Measurements from ENCODE around the gene SEMA5A.

DNA sequence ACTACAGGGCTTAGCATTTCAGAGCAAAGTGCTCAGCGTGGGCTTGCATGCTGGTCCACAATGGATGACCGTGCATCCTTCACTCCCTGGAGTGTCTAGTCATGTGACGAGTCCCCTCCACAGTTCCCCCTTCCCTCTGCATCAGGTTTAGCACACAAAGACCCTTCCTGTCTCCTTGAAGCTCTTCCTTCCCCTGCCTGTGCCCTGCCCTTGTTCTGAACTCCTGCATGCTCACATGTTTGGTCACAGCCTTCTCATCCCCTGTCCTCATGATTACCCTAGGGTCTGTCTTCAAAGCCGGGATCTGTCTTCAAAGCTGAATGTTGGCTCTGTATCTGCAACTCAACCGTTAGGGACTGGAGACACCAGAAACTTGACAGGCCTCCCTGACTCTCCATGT, 388.9 kb downstream of the SEMA5A start:
- no peak for TF ChIP-seq TAF1 (IDR thresholded peaks at IDR 0.05; ENCODE audit: borderline replicate concordance, low read depth, low read length)
- no peak for TF ChIP-seq POLR2A (IDR thresholded peaks at IDR 0.05; ENCODE audit: low read depth, low read length)

All from GM12892 (cell line).